T-helper 2 cell treated with Interferon-gamma antibody and Interleukin-4, amounts not matched to agents 100 ng/mL and 5 ng/mL, for 36 hours (primary cell): ENCODE measurements around the gene FKBP11. TPM values are rescaled to one million over a fixed set of nuclear protein-coding genes. Genes with fewer than 3 reads are reported as not detected.
"Not testable (repeated sequence)": the region's sequence is repeated elsewhere in the genome, so short reads cannot be mapped to it uniquely, and the experiment has no call there.

Experiments used
- intact Hi-C: fragments of 100-400 bp; cut with micrococcal nuclease; formaldehyde crosslinking; loops from one replicate; pipeline ENCODE4 v1.15.1; 2023
- total RNA-seq: library from RNA; stranded (reverse); gene quantifications from 2 replicates; pipeline ENCODE4 v1.2.3, GENCODE V29; 2022

The FKBP11 gene
- total RNA-seq, 1 donor from 2014 or later, result 55.9 TPM

DNA sequence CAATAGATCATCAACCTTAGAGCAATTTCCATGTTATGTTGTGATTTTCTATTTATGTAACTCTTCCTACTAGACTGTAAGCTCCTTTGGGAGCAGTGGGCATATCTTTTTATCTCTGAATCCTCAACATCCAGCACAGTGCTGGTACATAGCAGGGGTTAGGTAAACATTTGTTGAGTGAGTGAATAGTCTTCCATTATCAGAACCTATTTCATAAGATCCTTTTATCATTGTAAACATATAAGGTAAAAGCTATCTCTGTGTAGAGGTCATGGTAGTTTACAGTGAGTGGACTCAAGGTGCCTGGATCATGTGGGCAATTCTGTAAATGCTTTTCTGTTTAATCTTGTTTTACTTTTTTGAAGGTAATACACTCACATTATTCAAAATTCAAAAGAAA lies 15.1 kb downstream of the FKBP11 start:
- intact Hi-C loops, result no loop called here

DNA sequence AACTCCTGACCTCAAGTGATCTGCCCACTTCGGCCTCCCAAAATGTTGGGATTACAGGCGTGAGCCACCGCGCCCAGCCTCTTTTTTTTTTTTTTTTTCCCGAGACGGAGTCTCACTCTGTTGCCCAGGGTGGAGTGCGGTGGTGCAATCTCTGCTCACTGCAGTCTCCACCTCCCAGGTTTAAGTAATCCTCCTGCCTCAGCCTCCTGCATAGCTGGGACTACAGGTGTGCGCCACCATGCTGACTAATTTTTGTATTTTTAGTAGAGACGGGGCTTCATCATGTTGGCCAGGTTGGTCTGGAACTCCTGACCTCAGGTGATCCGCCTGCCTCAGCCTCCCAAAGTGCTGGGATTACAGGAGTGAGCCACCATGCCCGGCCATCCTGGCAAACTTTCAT lies 15.6 kb downstream of the FKBP11 start:
- intact Hi-C loops, result not testable (repeated sequence)

DNA sequence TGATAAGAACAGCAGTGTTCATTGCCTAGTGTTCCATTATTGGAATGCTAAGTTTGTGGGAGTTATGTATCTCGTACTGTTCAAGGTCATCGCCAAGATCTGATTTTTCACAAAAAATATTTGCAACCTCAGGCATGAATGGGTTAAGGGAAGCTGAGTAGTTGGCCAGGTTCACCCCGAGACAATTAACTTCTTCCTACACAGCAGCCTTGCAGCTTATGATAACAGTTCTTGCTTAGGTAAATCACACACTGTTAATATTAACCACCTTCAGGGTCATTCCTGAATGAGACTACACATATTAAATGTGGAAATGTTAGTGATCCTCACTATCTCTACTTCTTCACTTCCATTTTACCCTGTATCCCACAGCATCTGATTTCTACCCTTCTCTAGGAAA lies 18.0 kb downstream of the FKBP11 start:
- intact Hi-C loops, result no loop called here

DNA sequence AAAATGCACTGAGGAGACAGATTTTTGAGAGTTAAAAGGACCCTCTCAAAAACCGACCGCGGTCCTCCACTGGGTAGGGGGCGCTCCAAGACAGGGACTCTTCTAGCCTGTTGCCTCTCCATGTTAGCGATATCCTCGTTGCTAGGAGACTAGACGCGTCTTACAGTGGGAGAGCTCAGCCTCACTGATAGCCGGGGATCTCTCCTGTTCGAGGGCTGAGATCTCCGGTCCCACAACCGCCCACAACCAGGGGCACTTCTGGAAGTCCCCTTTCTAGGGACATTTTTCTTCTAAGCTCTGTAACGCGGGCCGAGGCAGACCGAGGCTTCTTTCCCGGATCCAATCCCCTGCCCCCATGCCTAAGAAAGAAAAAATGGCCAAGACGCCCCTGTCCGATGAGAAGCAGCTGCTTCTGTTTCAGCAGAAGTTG lies 21.3 kb downstream of the FKBP11 start:
- intact Hi-C loops, result loop anchor here (1.0 to 5.0 kb wide), 2 partner anchors 32 to 83 kb away; no protein-coding TSS in a partner anchor

DNA sequence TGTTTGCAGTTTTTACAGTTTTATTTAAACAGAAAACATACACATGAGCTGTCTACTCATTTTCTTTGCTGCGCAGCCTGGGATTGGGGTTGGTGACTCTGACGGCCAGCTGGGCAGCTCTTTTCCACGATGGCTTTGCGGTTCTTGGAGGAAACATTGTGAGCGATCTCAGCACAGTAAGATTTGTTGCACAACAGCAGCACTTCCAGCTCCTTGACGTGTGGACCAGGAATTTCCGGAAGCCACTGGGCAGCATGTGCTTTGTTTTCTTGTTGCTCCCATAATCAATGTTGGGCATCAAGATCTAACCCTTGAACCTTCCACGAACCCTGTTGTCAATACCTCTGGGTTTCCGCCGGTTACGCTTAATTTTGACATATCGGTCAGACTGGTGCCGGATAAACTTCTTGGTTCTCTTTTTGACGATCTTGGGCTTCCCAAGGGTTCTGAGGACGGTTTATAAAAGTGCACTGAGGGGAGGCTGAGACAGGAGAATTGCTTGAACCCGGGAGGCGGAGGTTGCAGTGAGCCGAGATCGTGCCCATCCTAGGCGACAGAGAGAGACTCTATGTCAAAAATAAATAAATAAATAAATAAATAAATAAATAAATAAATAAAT lies 21.8 kb downstream of the FKBP11 start:
- intact Hi-C loops, result loop anchor here (5.0 kb wide), 1 partner anchor 84 kb away; no protein-coding TSS in a partner anchor

DNA sequence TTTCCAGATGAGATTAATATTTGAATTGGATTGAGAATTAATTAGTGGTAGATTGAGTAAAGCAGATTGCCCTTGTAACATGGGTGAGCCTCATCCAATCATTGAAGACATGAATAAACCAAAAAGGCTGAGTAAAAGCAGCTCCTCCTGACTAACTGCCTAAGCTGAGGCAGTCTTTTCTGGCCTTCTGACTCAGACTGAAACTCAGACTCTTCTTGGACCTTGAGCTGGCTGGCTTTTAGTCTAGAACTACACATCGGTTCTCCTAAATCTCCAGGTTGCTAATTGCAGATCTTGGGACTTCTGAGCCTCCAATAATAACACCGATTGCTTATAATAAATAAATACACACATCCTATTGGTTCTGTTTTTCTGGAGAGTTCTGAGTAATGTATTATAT lies 24.0 kb downstream of the FKBP11 start:
- intact Hi-C loops, result loop anchor here (5.0 kb wide), 1 partner anchor 86 kb away; no protein-coding TSS in a partner anchor

DNA sequence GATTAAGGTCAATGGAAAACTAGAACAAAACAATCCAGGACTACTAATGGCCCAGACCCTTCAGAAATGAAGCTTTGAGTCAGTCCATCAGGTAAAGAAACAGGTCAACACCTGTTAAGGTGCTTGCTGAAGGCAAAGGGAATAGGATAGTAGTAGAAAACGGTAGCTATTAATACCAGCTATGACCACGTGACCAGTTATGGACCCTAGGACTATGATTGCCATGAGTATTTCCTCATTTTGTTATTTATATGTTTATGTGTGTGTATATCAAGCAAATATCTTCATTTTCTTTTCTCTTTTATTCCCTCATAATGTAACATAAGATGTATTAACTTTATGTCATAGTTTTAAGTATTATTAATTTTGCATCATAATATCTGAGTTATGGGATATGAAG lies 25.6 kb downstream of the FKBP11 start:
- intact Hi-C loops, result loop anchor here (5.0 kb wide), 1 partner anchor 88 kb away; no protein-coding TSS in a partner anchor

DNA sequence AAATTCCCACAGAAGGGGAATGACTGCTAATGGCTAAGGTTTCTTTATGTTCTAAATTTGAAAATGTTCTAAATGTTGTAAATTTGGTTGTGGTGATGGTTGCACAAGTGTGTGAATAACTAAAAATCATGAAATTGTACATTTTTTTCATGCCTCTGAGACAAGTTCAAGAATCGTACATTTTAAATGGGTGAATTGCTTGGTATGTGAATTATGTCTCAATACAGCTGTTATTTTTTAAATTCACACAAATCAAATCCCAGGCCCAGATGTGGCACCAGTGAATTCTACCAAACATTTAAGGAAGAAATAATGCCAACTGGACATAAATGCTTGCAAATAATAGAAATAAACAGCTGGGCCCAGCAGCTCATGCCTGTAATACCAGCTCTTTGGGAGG lies 31.0 kb downstream of the FKBP11 start:
- intact Hi-C loops, result no loop called here

DNA sequence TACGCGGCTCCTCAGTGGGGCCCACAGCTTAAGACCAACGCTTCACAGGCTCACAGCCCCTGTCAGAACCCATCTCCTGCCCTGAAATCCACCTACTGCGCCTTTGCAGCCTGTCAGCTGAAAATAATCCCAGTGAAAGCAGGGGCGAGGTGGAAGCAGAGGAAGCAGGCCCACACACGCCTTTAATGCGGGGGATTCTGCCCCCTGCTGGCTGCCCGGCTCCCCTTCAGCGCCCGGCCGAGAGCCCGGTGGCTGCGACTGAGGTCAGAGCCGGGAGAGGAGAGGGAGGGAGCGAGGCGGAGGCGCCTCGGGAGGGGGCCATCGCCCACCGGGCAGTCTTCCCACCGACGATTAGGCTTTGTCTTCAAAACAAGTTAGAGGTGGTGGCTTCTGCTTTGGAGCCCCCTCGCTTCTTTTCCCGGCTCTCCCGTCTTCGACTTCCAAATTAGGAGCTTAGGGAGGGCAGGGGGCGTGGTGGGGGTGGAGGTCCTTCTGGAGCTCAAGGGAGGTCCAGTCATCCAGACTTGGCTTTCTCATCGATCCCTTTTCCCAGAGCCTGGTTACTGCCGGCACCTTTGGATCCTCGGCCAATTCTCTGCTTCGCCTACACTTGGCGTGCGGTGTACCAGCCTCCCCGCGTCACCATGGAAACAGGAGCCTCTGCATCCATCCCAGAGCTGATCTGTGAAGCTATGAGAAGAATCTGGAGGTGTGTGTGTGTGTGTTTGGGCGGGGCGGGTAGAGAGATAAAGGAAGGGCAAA lies 34.5 kb downstream of the FKBP11 start:
- intact Hi-C loops, result loop anchor here (1.0 kb wide), 1 partner anchor 38 kb away; no protein-coding TSS in a partner anchor

DNA sequence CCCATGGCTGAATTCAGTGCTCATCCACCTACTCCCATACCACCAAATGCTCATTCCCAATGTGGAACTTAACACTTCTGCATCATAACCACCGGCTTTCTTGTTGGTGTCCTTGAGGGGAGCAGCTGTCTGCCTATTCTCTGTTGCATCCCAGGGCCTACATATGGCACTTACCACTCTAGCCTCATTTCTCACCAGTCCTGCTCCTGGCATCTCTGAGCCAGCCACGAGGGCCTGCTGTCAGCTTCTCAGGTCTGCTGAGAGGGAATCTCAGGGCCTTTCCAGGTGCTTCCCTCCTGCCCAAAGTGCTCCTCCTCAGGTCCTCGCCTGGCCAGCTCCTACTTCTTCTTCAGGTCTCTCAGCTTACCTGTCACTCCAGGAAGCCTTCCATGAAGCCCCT lies 35.6 kb downstream of the FKBP11 start:
- intact Hi-C loops, result loop anchor here (1.0 kb wide), 1 partner anchor 36 kb away; no protein-coding TSS in a partner anchor

DNA sequence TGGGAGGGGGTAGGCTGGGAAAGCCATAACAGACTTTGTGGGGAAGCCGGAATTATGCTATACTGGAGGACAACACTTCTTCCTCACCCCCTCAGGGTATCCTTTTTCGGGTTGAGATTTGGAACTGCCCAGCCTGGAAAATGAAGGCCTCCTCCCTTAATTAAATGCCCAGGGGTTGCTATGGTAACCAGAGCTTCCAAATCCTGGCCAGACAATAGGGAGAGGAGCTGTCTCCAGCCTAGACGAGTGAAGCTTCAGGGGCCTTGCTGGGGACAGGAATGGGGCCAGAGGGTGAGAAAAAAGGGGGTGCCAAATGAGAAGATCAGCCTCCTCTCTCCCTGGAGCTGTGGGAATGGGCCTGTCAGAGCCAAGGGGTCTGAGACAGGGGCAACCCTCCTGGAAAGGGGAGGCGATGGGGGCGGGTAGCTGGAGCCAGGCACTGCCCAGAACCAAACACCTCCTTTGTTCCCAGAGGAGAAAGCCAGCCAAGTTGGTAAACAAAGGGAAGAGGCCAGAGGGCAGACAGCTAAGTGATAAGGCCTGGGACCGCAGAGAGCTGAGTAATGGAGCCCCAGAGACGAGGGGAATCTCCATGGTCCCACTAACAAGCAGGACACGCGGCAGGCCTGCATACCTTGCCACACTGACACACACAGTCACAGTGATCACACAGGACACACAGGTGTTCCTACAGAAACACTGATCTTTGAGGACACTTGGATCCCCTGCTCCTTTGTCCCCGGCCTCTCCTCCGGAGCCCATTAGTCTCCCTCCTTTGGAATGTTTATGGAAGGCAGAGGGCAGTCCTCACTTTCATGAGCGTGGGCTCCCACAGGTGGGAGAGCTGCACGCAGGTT lies 41.8 kb downstream of the FKBP11 start:
- intact Hi-C loops, result no loop called here

DNA sequence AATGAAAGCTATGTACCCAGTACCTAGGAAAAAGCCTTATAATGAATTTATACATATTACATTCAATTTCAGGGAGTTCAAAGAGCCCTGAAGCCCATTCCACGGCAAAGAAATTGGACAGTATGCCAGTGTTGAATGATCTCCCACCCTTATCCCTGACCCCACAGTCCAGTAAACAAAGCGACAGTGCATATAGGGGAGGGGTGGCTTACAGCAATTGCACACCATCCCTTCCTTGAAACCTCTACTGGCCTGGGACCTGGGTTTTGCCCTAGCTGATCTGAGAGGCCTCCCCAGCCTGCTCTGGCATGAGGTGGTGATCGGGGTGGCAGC lies 42.4 kb downstream of the FKBP11 start:
- intact Hi-C loops, result no loop called here

DNA sequence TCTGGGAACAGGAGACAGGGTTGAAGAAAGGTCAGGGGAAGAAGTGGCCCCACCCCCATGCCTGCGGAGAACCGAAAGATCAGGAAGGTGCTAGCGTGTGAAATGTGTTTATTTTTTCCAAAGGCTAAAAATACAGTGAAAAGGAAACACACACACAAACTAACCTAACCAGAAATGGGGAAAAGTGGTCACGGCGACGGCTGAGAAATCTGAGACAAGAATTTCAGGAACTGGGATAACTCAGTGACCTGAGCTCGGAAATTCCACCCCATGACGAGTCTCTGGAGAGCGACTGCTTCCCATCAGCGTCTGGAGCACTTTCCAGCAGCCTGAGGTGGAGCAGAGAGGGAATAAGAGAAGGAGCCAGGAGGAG lies 43.0 kb downstream of the FKBP11 start:
- intact Hi-C loops, result no loop called here

DNA sequence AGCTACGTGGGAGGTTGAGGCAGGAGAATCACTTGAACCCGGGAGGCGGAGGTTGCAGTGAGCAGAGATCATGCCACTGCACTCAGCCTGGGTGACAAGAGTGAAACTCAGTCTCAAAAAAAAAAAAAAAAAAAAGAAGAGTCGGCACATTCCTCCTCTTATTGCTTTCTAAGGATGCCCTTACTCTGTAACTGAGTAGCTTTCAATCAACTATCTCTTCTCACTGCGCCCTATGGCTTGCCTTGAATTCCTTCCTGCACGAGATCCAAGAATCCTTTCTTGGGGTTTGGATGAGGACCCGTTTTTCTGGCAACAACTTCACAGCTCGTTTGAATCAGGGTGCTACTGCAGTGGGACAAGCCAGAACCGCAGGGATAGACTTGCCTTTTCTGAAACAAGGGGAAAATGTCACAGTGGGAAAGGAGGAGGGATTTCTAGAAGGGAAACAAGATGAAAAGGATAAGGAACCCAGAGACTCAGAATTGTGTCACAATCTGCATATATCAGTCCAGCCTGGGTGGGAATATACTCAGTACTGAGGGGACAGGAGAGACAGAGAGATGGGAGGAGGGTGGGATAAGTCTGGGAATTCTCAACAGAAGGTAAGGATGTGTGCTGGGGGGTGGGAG lies 43.5 kb downstream of the FKBP11 start:
- intact Hi-C loops, result no loop called here

DNA sequence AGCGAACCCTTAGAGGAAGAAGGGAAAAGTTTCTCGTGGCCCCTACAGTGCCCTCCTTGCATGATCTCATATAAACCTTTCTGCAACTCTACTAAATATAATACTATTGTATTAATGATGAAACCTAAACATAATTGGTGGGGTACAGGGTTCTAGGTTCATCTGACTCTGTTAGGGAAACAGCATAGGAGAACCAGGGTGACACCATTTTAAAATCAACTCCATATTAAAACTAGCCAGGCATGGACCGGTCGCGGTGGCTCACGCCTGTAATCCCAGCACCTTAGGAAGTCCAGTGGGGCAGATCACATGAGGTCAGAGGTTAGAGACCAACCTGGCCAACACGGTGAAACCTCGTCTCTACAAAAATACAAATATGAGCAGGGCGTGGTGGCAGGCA lies 44.6 kb downstream of the FKBP11 start:
- intact Hi-C loops, result no loop called here

DNA sequence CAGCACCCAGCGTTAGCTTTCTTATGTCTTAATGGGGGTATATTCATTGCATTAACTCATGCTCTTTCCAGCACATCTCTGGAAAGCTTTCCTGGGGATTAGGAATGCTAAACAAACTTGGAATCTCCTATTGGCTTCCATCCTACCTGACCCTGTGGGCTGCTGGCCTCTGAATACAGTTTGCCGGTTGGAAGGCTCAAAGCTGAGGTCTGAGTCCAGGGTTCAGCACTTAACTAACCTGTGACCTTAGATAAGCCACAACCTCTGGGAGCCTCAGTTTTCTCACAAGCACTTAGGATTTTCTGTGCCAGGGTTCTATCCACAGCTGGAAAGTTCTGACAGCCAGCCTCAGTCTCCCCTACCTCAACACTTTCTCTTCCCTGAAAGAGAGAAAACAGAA lies 46.7 kb downstream of the FKBP11 start:
- intact Hi-C loops, result no loop called here

DNA sequence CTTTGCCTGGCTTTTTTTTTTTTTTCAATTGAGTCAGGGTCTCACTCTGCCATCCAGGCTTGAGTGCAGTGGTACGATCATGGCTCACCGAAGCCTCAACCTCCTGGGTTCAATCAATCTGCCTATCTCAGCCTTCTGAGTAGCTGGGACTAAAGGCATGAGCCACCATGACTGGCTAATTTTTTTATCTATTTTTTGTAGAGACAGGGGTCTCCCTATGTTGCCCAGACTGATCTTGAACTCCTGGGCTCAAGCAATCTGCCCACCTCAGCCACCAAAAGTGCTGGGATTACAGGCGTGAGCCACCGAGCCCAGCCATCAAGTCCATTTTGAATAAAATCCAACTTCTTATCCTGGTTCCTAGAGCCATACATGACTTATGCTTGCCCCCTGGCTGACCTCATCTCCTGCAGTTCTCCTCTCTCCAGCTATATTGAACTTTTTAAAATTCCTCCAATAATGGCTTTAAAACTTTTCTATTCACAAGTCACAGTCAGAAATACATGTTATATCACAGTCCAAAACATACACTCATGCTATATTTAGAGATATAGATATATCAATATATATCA lies 49.3 kb downstream of the FKBP11 start:
- intact Hi-C loops, result no loop called here

DNA sequence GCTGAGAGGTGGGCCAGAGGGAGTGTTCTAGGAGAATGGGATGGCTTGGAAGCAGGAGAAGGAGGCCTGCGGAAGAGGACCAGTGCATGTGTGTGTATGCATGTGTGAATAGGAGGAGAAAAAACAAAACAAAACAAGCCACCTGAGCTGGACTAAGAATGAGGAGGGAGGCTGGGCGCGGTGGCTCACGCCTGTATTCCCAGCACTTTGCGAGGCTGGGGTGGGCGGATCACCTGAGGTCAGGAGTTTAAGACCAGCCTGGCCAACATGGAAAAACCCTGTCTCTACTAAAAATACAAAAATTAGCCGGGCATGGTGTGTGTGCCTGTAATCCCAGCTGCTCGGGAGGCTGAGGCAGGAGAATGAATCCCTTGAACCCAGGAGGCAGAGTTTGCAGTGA lies 51.8 kb downstream of the FKBP11 start:
- intact Hi-C loops, result not testable (repeated sequence)

DNA sequence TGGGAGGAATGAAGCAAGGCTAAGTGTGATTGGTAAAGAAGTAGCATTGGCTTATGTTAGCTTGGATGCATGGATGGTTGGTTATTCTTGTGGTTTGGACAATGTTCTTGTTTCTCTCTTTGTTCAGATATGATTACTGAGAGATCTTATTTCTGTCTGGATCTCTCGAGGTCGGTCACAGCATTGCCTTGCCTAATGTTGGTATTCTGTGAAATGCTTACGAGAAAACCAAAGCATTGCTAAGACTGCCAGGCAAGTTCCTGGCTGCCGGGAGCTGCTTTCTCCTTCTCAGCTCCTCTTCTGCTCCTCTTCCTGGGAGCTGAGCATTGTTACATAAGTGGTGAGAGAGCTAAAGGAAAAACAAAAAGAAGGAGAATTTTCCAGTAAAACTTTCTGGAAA lies 52.2 kb downstream of the FKBP11 start:
- intact Hi-C loops, result no loop called here
